Erythroblast (primary cell): ENCODE data around the gene CACNA1C.

ENCODE experiments used
- GATA1 ChIP-seq: IDR thresholded peaks from 2 replicates; pipeline ENCODE4 v1.6.1; 2011; ENCODE audit warnings: low read depth, mild to moderate bottlenecking, control low read depth, low read length, moderate library complexity
- POLR2A ChIP-seq: IDR thresholded peaks from 2 replicates; pipeline ENCODE4 v1.6.1; 2011; ENCODE audit warnings: mild to moderate bottlenecking, low read length

DNA sequence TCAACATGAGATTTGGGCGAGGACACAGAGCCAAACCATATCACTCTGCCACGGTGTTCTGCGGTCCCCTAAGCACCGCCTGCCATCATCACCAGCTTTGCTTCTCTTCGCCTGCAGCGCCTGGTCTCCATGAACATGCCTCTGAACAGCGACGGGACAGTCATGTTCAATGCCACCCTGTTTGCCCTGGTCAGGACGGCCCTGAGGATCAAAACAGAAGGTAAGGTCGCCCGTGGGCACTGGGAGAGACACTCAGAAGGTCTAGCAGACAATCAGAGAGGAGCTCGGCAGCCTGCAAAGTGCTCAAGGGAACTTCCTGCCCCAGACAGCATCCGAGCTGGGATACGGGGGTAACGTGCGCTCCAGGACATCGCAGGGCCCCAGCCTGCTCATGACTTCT is 616.0 kb downstream of the CACNA1C start:
- TF ChIP-seq POLR2A (no peak), GATA1 (no peak)
